Endothelial cell of umbilical vein (primary cell): ENCODE data around the gene CDCA7L. TPM values are rescaled to one million over a fixed set of nuclear protein-coding genes. Genes with fewer than 3 reads are reported as not detected.

Source experiments
- BruUV-seq: library from RNA; stranded (reverse); fragments of 400-500 nt; replicated peaks from 2 replicates; lab custom pipeline; 2021; lab: Mats Ljungman, UMichigan
- CTCF ChIA-PET: fragments of 300-600, 350-600 bp; sonication (Branson Sonifier 250); formaldehyde crosslinking; loops from one replicate; lab custom pipeline; 2021; ENCODE audit warnings: antibody characterized with exemption, inconsistent platforms; lab: Charles Lee
- POLR2A ChIA-PET: fragments of 300-600, 350-600 bp; sonication (Branson Sonifier 250); formaldehyde crosslinking; loops from one replicate; lab custom pipeline; 2021; ENCODE audit warnings: antibody characterized with exemption, inconsistent platforms; lab: Charles Lee
- DNase-seq: peaks from one replicate; pipeline ENCODE4 v3.0.0-alpha.2; 2011; ENCODE audit warnings: low read depth, low spot score
- FAIRE-seq: peaks from 2 replicates; lab custom pipeline; 2011; peaks lifted over from hg19 to GRCh38; lab: Jason Lieb, UNC
- H2AFZ ChIP-seq: 2 replicates; pipeline ENCODE4 v1.6.0; 2012; ENCODE audit warnings: low read depth, low read length, control low read depth, inconsistent platforms
- H3K27ac ChIP-seq: 2 replicates; pipeline ENCODE4 v1.5.1; 2011; ENCODE audit warnings: low read depth, mild to moderate bottlenecking, control low read depth, low read length, moderate library complexity; ENCODE audit not compliant: insufficient read depth
- H3K27me3 ChIP-seq, 2 experiments: 2 replicates each; pipeline versions ENCODE4 v1.6.0 to v1.6.1; 2011; ENCODE audit warnings: low read length in 2 of 2, mixed read lengths in 1 of 2; ENCODE audit not compliant: control insufficient read depth in 2 of 2, insufficient read depth in 2 of 2
- H3K36me3 ChIP-seq, 2 experiments: 2 replicates in 1 of 2; 3 replicates in 1 of 2; pipeline ENCODE4 v1.5.1; 2011; ENCODE audit warnings: low read length in 2 of 2, mild to moderate bottlenecking in 1 of 2, moderate library complexity in 1 of 2; ENCODE audit not compliant: control insufficient read depth in 2 of 2, insufficient read depth in 2 of 2; ENCODE audit errors: extremely low read depth in 1 of 2
- H3K4me1 ChIP-seq: 3 replicates; pipeline ENCODE4 v1.5.1; 2011; ENCODE audit warnings: mild to moderate bottlenecking, low read length; ENCODE audit not compliant: control insufficient read depth, insufficient read depth; ENCODE audit errors: extremely low read depth
- H3K4me2 ChIP-seq: 2 replicates; pipeline ENCODE4 v1.6.1; 2011; ENCODE audit warnings: low read length, control low read depth, mixed read lengths; ENCODE audit not compliant: insufficient read depth
- H3K4me3 ChIP-seq, 3 experiments: fragments of 200-600 bp in 1 of 3; sonication (generic), shearing (Covaris generic) in 1 of 3; replicated peaks in 1 of 3; 2 replicates each; pipeline ENCODE4 v1.5.1; 2011 to 2016; ENCODE audit warnings: control low read depth in 3 of 3, low read length in 3 of 3, mild to moderate bottlenecking in 2 of 3, inconsistent platforms in 1 of 3, low read depth in 1 of 3, moderate library complexity in 1 of 3; ENCODE audit not compliant: insufficient read depth in 1 of 3
- H3K79me2 ChIP-seq: 2 replicates; pipeline ENCODE4 v1.6.0; 2012; ENCODE audit warnings: low read length, inconsistent platforms; ENCODE audit not compliant: control insufficient read depth, insufficient read depth
- H3K9ac ChIP-seq: replicated peaks from 2 replicates; pipeline ENCODE3; 2011; ENCODE audit warnings: low read length, control low read depth; ENCODE audit not compliant: insufficient read depth; ENCODE audit errors: extremely low read depth
- H3K9me1 ChIP-seq: replicated peaks from 3 replicates; pipeline ENCODE4 v1.6.0; 2011; ENCODE audit warnings: mild to moderate bottlenecking, low read length; ENCODE audit not compliant: control insufficient read depth, insufficient read depth; ENCODE audit errors: extremely low read depth
- H3K9me3 ChIP-seq: replicated peaks from 2 replicates; pipeline ENCODE4 v1.5.1; 2012; ENCODE audit warnings: low read length, inconsistent platforms; ENCODE audit not compliant: control insufficient read depth, insufficient read depth
- H4K20me1 ChIP-seq: replicated peaks from 2 replicates; pipeline ENCODE3; 2011; ENCODE audit warnings: mild to moderate bottlenecking, low read length; ENCODE audit not compliant: control insufficient read depth, insufficient read depth; ENCODE audit errors: extremely low read depth
- CTCF ChIP-seq, 2 donors: IDR thresholded peaks; 1 replicate in 1 of 2; 2 replicates in 1 of 2; pipeline ENCODE4 v1.5.1; 2011; ENCODE audit warnings: low read length in 2 of 2, mild to moderate bottlenecking in 2 of 2, moderate library complexity in 2 of 2, control low read depth in 1 of 2, inconsistent platforms in 1 of 2, low read depth in 1 of 2; ENCODE audit not compliant: insufficient read depth in 1 of 2; ENCODE audit errors: extremely low read depth in 1 of 2
- EZH2 ChIP-seq: IDR thresholded peaks from 2 replicates; pipeline ENCODE4 v1.6.1; 2012; ENCODE audit warnings: borderline replicate concordance, low read depth, mild to moderate bottlenecking, moderate library complexity, low read length, inconsistent platforms; ENCODE audit not compliant: severe bottlenecking
- FOS ChIP-seq: IDR thresholded peaks from 2 replicates; pipeline ENCODE4 v1.6.1; 2011; ENCODE audit warnings: mild to moderate bottlenecking, low read length, moderate library complexity, borderline replicate concordance; ENCODE audit not compliant: insufficient read depth
- GATA2 ChIP-seq: IDR thresholded peaks from 2 replicates; pipeline ENCODE4 v1.7.0; 2011; ENCODE audit warnings: low read depth, mild to moderate bottlenecking, moderate library complexity, mixed read lengths, low read length; ENCODE audit not compliant: insufficient read length, insufficient read depth
- JUN ChIP-seq: IDR thresholded peaks from 2 replicates; pipeline ENCODE4 v1.6.1; 2011; ENCODE audit warnings: borderline replicate concordance, low read depth; ENCODE audit not compliant: insufficient read length, insufficient read depth
- MAX ChIP-seq: IDR thresholded peaks from 2 replicates; pipeline ENCODE4 v1.6.1; 2011; ENCODE audit not compliant: insufficient read depth, insufficient read length
- MYC ChIP-seq: IDR thresholded peaks from one replicate; pipeline ENCODE4 v1.6.1; 2011; ENCODE audit warnings: mild to moderate bottlenecking, low read depth, low read length
- POLR2A ChIP-seq: IDR thresholded peaks from 2 replicates; pipeline ENCODE4 v1.6.1; 2012; ENCODE audit warnings: low read depth, mild to moderate bottlenecking, control low read depth, low read length
- POLR2AphosphoS5 ChIP-seq: IDR thresholded peaks from 2 replicates; pipeline ENCODE4 v1.6.1; 2012; ENCODE audit warnings: low read depth, mild to moderate bottlenecking, control low read depth, low read length, moderate library complexity; ENCODE audit not compliant: insufficient read depth
- dilution Hi-C: fragments of 300-500 bp; cut with MboI; formaldehyde crosslinking; loops from one replicate; pipeline ENCODE4 v1.15.0; 2019; ENCODE audit warnings: low sequenced_read_pairs; ENCODE audit not compliant: extremely low pct_ligation_motif_present
- intact Hi-C: fragments of 100-400 bp; cut with micrococcal nuclease; formaldehyde crosslinking; loops from one replicate; pipeline ENCODE4 v1.10.0; 2022
- polyA plus RNA-seq, 4 experiments: library from polyadenylated mRNA; depleted of rRNA in 3 of 4; stranded (reverse) in 3 of 4; unstranded in 1 of 4; fragments of >200 nt; gene quantifications; 2 replicates each; pipeline versions ENCODE4 v1.2.1 to v1.2.3, GENCODE V29; 2011 to 2012; ENCODE audit warnings: missing spikeins in 1 of 4
- total RNA-seq: library from RNA; stranded (reverse); gene quantifications from 2 replicates; pipeline ENCODE4 v1.2.3, GENCODE V29; 2021

The CDCA7L gene
- total and polyA plus RNA-seq, 2 donors (not counting 3 experiments of a cell fraction or from before 2014, with no cell fraction given) = 68.4 to 91.6 TPM

GRCh38 chr7:21912305-21912704, 33.4 kb downstream of the CDCA7L start:
- H3K27me3 ChIP-seq = no peaks in the 10 kb centered on the region

More at GRCh38 chr7:21912305-21912704, 33.4 kb downstream of the CDCA7L start:
- CTCF ChIA-PET = interaction anchor here (2.3 kb wide), 1 partner anchor 32 kb away, joined by 8 read pairs; no protein-coding TSS in a partner anchor
- H3K27ac ChIP-seq = no peak overlapping the region
- intact Hi-C loops = no loop called here
- no peak for DNase-seq
- no peaks in the 10 kb centered on the region for H4K20me1 ChIP-seq
- peaks cover 5% of the 10 kb centered on the region for H3K79me2 ChIP-seq
- POLR2A ChIA-PET = no interaction called here
- BruUV-seq = no TSS peak
- no peak for FAIRE-seq
- H3K9ac ChIP-seq = no peak overlapping the region
- no peak overlapping the region for H2AFZ ChIP-seq
- H3K4me2 ChIP-seq = no peak overlapping the region
- no peak for TF ChIP-seq MYC
- TF ChIP-seq POLR2A = no peak
- no peak for TF ChIP-seq POLR2AphosphoS5
- TF ChIP-seq JUN = no peak
- TF ChIP-seq FOS = no peak
- no peak for TF ChIP-seq EZH2
- TF ChIP-seq MAX = no peak
- TF ChIP-seq CTCF (IDR thresholded peaks at IDR 0.05; ENCODE audit: extremely low read depth in 1 of 2, insufficient read depth in 1 of 2, low read depth in 1 of 2, low read length in 2 of 2) = no peak
- no peak for TF ChIP-seq GATA2
- dilution Hi-C loops = no loop called here
- H3K4me3 ChIP-seq = no peak overlapping the region
- H3K9me1 ChIP-seq = no peaks in the 10 kb centered on the region
- H3K4me1 ChIP-seq = no peaks in the 10 kb centered on the region
- no peaks in the 10 kb centered on the region for H3K9me3 ChIP-seq
- H3K36me3 ChIP-seq = peaks cover 9 to 27% of the 10 kb centered on the region in 2 experiments
